Dendritic cell treated with granulocyte-macrophage colony-stimulating factor and Interleukin-4, amounts not matched to agents 40 ng/mL and 50 ng/mL, for 4 days (primary cell): Measurements from ENCODE around the gene SNCG.
"Not testable (repeated sequence)": the region's sequence is repeated elsewhere in the genome, so short reads cannot be mapped to it uniquely, and the experiment has no call there.

ENCODE experiments used
- H3K27ac Mint-ChIP-seq: one replicate; pipeline ENCODE4 v1.8.0; 2022; ENCODE audit warnings: mild to moderate bottlenecking, mixed read lengths
- H3K27me3 Mint-ChIP-seq: one replicate; pipeline ENCODE4 v1.8.0; 2022; ENCODE audit warnings: mild to moderate bottlenecking, mixed read lengths
- H3K36me3 Mint-ChIP-seq: one replicate; pipeline ENCODE4 v1.8.0; 2022; ENCODE audit warnings: low read depth, mixed read lengths
- H3K4me1 Mint-ChIP-seq: one replicate; pipeline ENCODE4 v1.8.0; 2022; ENCODE audit warnings: low read depth, mixed read lengths
- H3K4me3 Mint-ChIP-seq: one replicate; pipeline ENCODE4 v1.8.0; 2022; ENCODE audit warnings: mild to moderate bottlenecking, moderate library complexity, mixed read lengths
- H3K9me3 Mint-ChIP-seq: one replicate; pipeline ENCODE4 v1.8.0; 2022; ENCODE audit warnings: mixed read lengths
- intact Hi-C: fragments of 100-400 bp; cut with micrococcal nuclease; formaldehyde crosslinking; loops from one replicate; pipeline ENCODE4 v1.15.0; 2022

SNCG gene

GRCh38 chr10:86941426-86941825 is 17.0 kb upstream of the SNCG start:
- Mint-ChIP-seq H3K9me3 (no peaks in the 10 kb centered on the region), H3K4me1 (no peaks in the 10 kb centered on the region), H3K27me3 (peaks cover 4% of the 10 kb centered on the region), H3K36me3 (no peaks in the 10 kb centered on the region), H3K27ac (no peak overlapping the region), H3K4me3 (no peak overlapping the region)
- intact Hi-C loops: no loop called here

GRCh38 chr10:86941991-86942421 is 16.4 kb upstream of the SNCG start:
- Mint-ChIP-seq H3K27ac (no peak overlapping the region), H3K9me3 (no peaks in the 10 kb centered on the region), H3K4me3 (no peak overlapping the region), H3K27me3 (peaks cover 10% of the 10 kb centered on the region), H3K36me3 (no peaks in the 10 kb centered on the region), H3K4me1 (no peaks in the 10 kb centered on the region)
- intact Hi-C loops: no loop called here

GRCh38 chr10:86942441-86943315 is 15.7 kb upstream of the SNCG start:
- Mint-ChIP-seq H3K9me3 (no peaks in the 10 kb centered on the region), H3K36me3 (no peaks in the 10 kb centered on the region), H3K27me3 (peaks cover 10% of the 10 kb centered on the region), H3K27ac (no peak overlapping the region), H3K4me3 (no peak overlapping the region), H3K4me1 (no peaks in the 10 kb centered on the region)
- intact Hi-C loops: no loop called here

- Mint-ChIP-seq H3K4me3 (no peak overlapping the region), H3K4me1 (no peaks in the 10 kb centered on the region), H3K9me3 (no peaks in the 10 kb centered on the region), H3K27ac (no peak overlapping the region), H3K27me3 (peaks cover 14% of the 10 kb centered on the region), H3K36me3 (no peaks in the 10 kb centered on the region)
- intact Hi-C loops: no loop called here
Measured at GRCh38 chr10:86943316-86944030, 14.9 kb upstream of the SNCG start.

- H3K4me1 Mint-ChIP-seq: no peaks in the 10 kb centered on the region
Measured at GRCh38 chr10:86944031-86944419, 14.4 kb upstream of the SNCG start.

GRCh38 chr10:86944471-86944870 is 13.9 kb upstream of the SNCG start:
- Mint-ChIP-seq H3K4me1 (no peaks in the 10 kb centered on the region), H3K36me3 (no peaks in the 10 kb centered on the region), H3K27me3 (peaks cover 14% of the 10 kb centered on the region), H3K27ac (no peak overlapping the region), H3K9me3 (no peaks in the 10 kb centered on the region), H3K4me3 (no peak overlapping the region)
- intact Hi-C loops: no loop called here

More at GRCh38 chr10:86944031-86944419, 14.4 kb upstream of the SNCG start:
- H3K27me3 Mint-ChIP-seq: peaks cover 14% of the 10 kb centered on the region
- no peaks in the 10 kb centered on the region for H3K9me3 Mint-ChIP-seq
- no peaks in the 10 kb centered on the region for H3K36me3 Mint-ChIP-seq
- intact Hi-C loops: no loop called here
- no peak overlapping the region for H3K27ac Mint-ChIP-seq
- no peak overlapping the region for H3K4me3 Mint-ChIP-seq

GRCh38 chr10:86944907-86945306 is 13.5 kb upstream of the SNCG start:
- Mint-ChIP-seq H3K36me3 (no peaks in the 10 kb centered on the region), H3K27ac (no peak overlapping the region), H3K27me3 (peaks cover 14% of the 10 kb centered on the region), H3K9me3 (no peaks in the 10 kb centered on the region), H3K4me3 (no peak overlapping the region), H3K4me1 (no peaks in the 10 kb centered on the region)
- intact Hi-C loops: no loop called here

- no peak overlapping the region for H3K4me3 Mint-ChIP-seq
- no peaks in the 10 kb centered on the region for H3K9me3 Mint-ChIP-seq
- intact Hi-C loops: no loop called here
- no peaks in the 10 kb centered on the region for H3K4me1 Mint-ChIP-seq
- no peaks in the 10 kb centered on the region for H3K36me3 Mint-ChIP-seq
- H3K27me3 Mint-ChIP-seq: peaks cover 14% of the 10 kb centered on the region
- H3K27ac Mint-ChIP-seq: no peak overlapping the region
Measured at GRCh38 chr10:86945361-86946212, 12.8 kb upstream of the SNCG start.

GRCh38 chr10:86946213-86947155 is 11.9 kb upstream of the SNCG start:
- no peaks in the 10 kb centered on the region for H3K9me3 Mint-ChIP-seq
- H3K27me3 Mint-ChIP-seq: peaks cover 14% of the 10 kb centered on the region
- no peaks in the 10 kb centered on the region for H3K4me1 Mint-ChIP-seq
- H3K36me3 Mint-ChIP-seq: no peaks in the 10 kb centered on the region
- H3K27ac Mint-ChIP-seq: no peak overlapping the region
- H3K4me3 Mint-ChIP-seq: no peak overlapping the region
- intact Hi-C loops: no loop called here

- Mint-ChIP-seq H3K27me3 (peaks cover 14% of the 10 kb centered on the region), H3K9me3 (peaks cover 13% of the 10 kb centered on the region)
- intact Hi-C loops, H3K36me3 Mint-ChIP-seq, H3K27ac Mint-ChIP-seq, H3K4me3 Mint-ChIP-seq, H3K4me1 Mint-ChIP-seq: not testable (repeated sequence)
Measured at GRCh38 chr10:86947806-86948205, 10.6 kb upstream of the SNCG start.

- Mint-ChIP-seq H3K36me3 (no peaks in the 10 kb centered on the region), H3K4me3 (no peak overlapping the region), H3K27me3 (peaks cover 12% of the 10 kb centered on the region), H3K4me1 (no peaks in the 10 kb centered on the region), H3K9me3 (peaks cover 25% of the 10 kb centered on the region), H3K27ac (no peak overlapping the region)
- intact Hi-C loops: no loop called here
Measured at GRCh38 chr10:86950349-86950748, 8.1 kb upstream of the SNCG start.

- H3K27ac Mint-ChIP-seq: no peak overlapping the region
- intact Hi-C loops: no loop called here
- H3K9me3 Mint-ChIP-seq: peaks cover 25% of the 10 kb centered on the region
- H3K36me3 Mint-ChIP-seq: no peaks in the 10 kb centered on the region
- H3K4me3 Mint-ChIP-seq: no peak overlapping the region
- H3K4me1 Mint-ChIP-seq: peaks cover 5% of the 10 kb centered on the region
- peaks cover 12% of the 10 kb centered on the region for H3K27me3 Mint-ChIP-seq
Measured at GRCh38 chr10:86951184-86951761, 7.1 kb upstream of the SNCG start.

- Mint-ChIP-seq H3K36me3 (no peaks in the 10 kb centered on the region), H3K27me3 (peaks cover 6% of the 10 kb centered on the region), H3K4me3 (no peak overlapping the region), H3K4me1 (peaks cover 8% of the 10 kb centered on the region), H3K9me3 (peaks cover 25% of the 10 kb centered on the region), H3K27ac (no peak overlapping the region)
- intact Hi-C loops: no loop called here
Measured at GRCh38 chr10:86952106-86952505, 6.3 kb upstream of the SNCG start.
